PC-9 (cell line): ENCODE data around the gene CDC14A.

Source experiments
- EZH2 ChIP-seq: fragments of 200-600 bp; sonication (generic); IDR thresholded peaks from 2 replicates; pipeline ENCODE4 v1.8.0; 2017; ENCODE audit warnings: antibody characterized with exemption, low read depth
- TF ChIP-seq, protein P1 (sequence below): fragments of 200-600 bp; sonication (generic); conservative IDR thresholded peaks from 2 replicates; pipeline ENCODE4 v1.6.1; 2017; ENCODE audit warnings: mixed run types, antibody characterized with exemption, mild to moderate bottlenecking, moderate library complexity

DNA sequence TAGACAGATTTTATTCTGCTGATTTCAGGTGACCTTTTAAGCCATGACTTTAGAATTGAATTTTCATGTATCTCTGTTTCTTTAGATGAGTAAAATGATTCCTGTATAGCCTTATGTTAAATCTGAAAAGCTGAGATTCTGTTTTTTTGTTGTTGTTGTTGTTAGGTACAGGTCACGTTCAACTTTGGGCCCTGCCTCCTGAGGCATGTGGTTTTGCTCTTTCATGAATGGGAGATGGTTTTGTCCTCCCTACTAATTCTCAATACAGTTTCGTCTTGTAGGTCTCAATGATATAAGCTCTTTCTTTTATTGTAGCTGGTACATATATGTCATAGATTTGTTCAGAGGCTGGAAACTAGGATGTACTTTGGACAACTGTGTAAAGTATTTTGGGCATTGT, 79.6 kb downstream of the CDC14A start:
- TF ChIP-seq, protein P1, sequence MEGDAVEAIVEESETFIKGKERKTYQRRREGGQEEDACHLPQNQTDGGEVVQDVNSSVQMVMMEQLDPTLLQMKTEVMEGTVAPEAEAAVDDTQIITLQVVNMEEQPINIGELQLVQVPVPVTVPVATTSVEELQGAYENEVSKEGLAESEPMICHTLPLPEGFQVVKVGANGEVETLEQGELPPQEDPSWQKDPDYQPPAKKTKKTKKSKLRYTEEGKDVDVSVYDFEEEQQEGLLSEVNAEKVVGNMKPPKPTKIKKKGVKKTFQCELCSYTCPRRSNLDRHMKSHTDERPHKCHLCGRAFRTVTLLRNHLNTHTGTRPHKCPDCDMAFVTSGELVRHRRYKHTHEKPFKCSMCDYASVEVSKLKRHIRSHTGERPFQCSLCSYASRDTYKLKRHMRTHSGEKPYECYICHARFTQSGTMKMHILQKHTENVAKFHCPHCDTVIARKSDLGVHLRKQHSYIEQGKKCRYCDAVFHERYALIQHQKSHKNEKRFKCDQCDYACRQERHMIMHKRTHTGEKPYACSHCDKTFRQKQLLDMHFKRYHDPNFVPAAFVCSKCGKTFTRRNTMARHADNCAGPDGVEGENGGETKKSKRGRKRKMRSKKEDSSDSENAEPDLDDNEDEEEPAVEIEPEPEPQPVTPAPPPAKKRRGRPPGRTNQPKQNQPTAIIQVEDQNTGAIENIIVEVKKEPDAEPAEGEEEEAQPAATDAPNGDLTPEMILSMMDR, result no peak
- no peak for TF ChIP-seq EZH2
